HEK293 (cell line): Measurements from ENCODE around the gene MLLT3.

Experiments used
- EGR2 ChIP-seq: fragments of 450-650 bp; formaldehyde crosslinking; IDR thresholded peaks from 2 replicates; pipeline ENCODE4 v1.5.1; 2016; ENCODE audit warnings: low read depth, missing biosample characterization, missing genetic modification characterization
- FEZF1 ChIP-seq: fragments of 450-650 bp; formaldehyde crosslinking; IDR thresholded peaks from 2 replicates; pipeline ENCODE4 v1.5.1; 2016; ENCODE audit warnings: missing biosample characterization, missing genetic modification characterization
- GLIS1 ChIP-seq: fragments of 450-650 bp; formaldehyde crosslinking; IDR thresholded peaks from 2 replicates; pipeline ENCODE4 v1.5.1; 2016; ENCODE audit warnings: missing biosample characterization, missing genetic modification characterization
- IKZF3 ChIP-seq: fragments of 450-650 bp; IDR thresholded peaks from 2 replicates; pipeline ENCODE4 v1.5.0; 2018; ENCODE audit warnings: missing biosample characterization, mild to moderate bottlenecking, missing genetic modification characterization, moderate library complexity
- KLF1 ChIP-seq: fragments of 450-650 bp; formaldehyde crosslinking; IDR thresholded peaks from 2 replicates; pipeline ENCODE4 v1.5.1; 2016; ENCODE audit warnings: missing biosample characterization, missing genetic modification characterization
- KLF9 ChIP-seq: fragments of 450-650 bp; formaldehyde crosslinking; IDR thresholded peaks from 2 replicates; pipeline ENCODE4 v1.5.1; 2016; ENCODE audit warnings: missing biosample characterization, missing genetic modification characterization, low read depth
- PRDM1 ChIP-seq: fragments of 450-650 bp; formaldehyde crosslinking; IDR thresholded peaks from 2 replicates; pipeline ENCODE4; 2016; ENCODE audit warnings: missing biosample characterization, missing genetic modification characterization
- PRDM10 ChIP-seq: fragments of 450-650 bp; formaldehyde crosslinking; IDR thresholded peaks from 2 replicates; pipeline ENCODE4 v1.5.1; 2016; ENCODE audit warnings: missing biosample characterization, missing genetic modification characterization
- SCRT2 ChIP-seq: fragments of 450-650 bp; formaldehyde crosslinking; IDR thresholded peaks from 2 replicates; pipeline ENCODE4 v1.5.1; 2016; ENCODE audit warnings: missing biosample characterization, missing genetic modification characterization
- SP3 ChIP-seq: fragments of 450-650 bp; formaldehyde crosslinking; IDR thresholded peaks from 2 replicates; pipeline ENCODE4 v1.5.1; 2016; ENCODE audit warnings: missing biosample characterization, missing genetic modification characterization
- ZBTB17 ChIP-seq: fragments of 450-650 bp; formaldehyde crosslinking; IDR thresholded peaks from 2 replicates; pipeline ENCODE4 v1.5.1; 2016; ENCODE audit warnings: missing biosample characterization, missing genetic modification characterization
- ZBTB48 ChIP-seq: fragments of 450-650 bp; formaldehyde crosslinking; IDR thresholded peaks from 2 replicates; pipeline ENCODE4 v1.5.1; 2016; ENCODE audit warnings: missing biosample characterization, missing genetic modification characterization
- ZBTB6 ChIP-seq: fragments of 450-650 bp; formaldehyde crosslinking; IDR thresholded peaks from 2 replicates; pipeline ENCODE4 v1.5.1; 2017; ENCODE audit warnings: missing biosample characterization, missing genetic modification characterization
- ZFHX2 ChIP-seq: fragments of 450-650 bp; formaldehyde crosslinking; conservative IDR thresholded peaks from 2 replicates; pipeline ENCODE4 v1.5.1; 2016; ENCODE audit warnings: missing biosample characterization, missing genetic modification characterization
- ZNF366 ChIP-seq: fragments of 450-650 bp; formaldehyde crosslinking; conservative IDR thresholded peaks from 2 replicates; pipeline ENCODE4 v1.5.1; 2016; ENCODE audit warnings: missing biosample characterization, missing genetic modification characterization
- ZNF501 ChIP-seq: fragments of 450-650 bp; formaldehyde crosslinking; IDR thresholded peaks from 2 replicates; pipeline ENCODE4 v1.5.1; 2016; ENCODE audit warnings: missing biosample characterization, missing genetic modification characterization
- ZNF518A ChIP-seq: fragments of 450-650 bp; formaldehyde crosslinking; conservative IDR thresholded peaks from 2 replicates; pipeline ENCODE4 v1.5.1; 2016; ENCODE audit warnings: low read depth, missing biosample characterization, missing genetic modification characterization
- ZNF830 ChIP-seq: fragments of 450-650 bp; IDR thresholded peaks from 2 replicates; pipeline ENCODE4 v1.5.0; 2018; ENCODE audit warnings: missing biosample characterization, missing genetic modification characterization, low read depth, mild to moderate bottlenecking, moderate library complexity
- ZSCAN30 ChIP-seq: fragments of 450-650 bp; IDR thresholded peaks from 2 replicates; pipeline ENCODE4 v1.5.1; 2018; ENCODE audit warnings: missing biosample characterization, mild to moderate bottlenecking, missing genetic modification characterization, moderate library complexity
- TF ChIP-seq, protein P1 (sequence below): fragments of 450-650 bp; formaldehyde crosslinking; IDR thresholded peaks from 2 replicates; pipeline ENCODE4 v1.5.1; 2016; ENCODE audit warnings: missing biosample characterization, missing genetic modification characterization

MLLT3 gene

GRCh38 chr9:20619487-20620200 is 2.7 kb downstream of the MLLT3 start (continued):
- 0 out of 2 replicates have a peak, but pooled peaks have one; percentile 27 for TF ChIP-seq ZNF501
- TF ChIP-seq FEZF1 (tag by site-specific recombination), result peak; percentile 99
- TF ChIP-seq ZNF366, result 0 out of 2 replicates have a peak, but pooled peaks have one; percentile 8
- peak; percentile 52; the same call in 1 of the 2 replicates for TF ChIP-seq PRDM10 (tag by site-specific recombination)
- peak; percentile 59; the same call in 1 of the 2 replicates for TF ChIP-seq GLIS1 (tag by site-specific recombination)
- no peak for TF ChIP-seq PRDM1 (tag by site-specific recombination)
- TF ChIP-seq KLF9, result peak; percentile 73
- TF ChIP-seq ZFHX2 (tag by site-specific recombination), result peak; percentile 76
- peak; percentile 69; the same call in 1 of the 2 replicates for TF ChIP-seq ZBTB17 (tag by site-specific recombination)
- peak; percentile 76 for TF ChIP-seq EGR2
- TF ChIP-seq ZBTB48 (tag by site-specific recombination), result 0 out of 2 replicates have a peak, but pooled peaks have one; percentile 20
- TF ChIP-seq, protein P1, sequence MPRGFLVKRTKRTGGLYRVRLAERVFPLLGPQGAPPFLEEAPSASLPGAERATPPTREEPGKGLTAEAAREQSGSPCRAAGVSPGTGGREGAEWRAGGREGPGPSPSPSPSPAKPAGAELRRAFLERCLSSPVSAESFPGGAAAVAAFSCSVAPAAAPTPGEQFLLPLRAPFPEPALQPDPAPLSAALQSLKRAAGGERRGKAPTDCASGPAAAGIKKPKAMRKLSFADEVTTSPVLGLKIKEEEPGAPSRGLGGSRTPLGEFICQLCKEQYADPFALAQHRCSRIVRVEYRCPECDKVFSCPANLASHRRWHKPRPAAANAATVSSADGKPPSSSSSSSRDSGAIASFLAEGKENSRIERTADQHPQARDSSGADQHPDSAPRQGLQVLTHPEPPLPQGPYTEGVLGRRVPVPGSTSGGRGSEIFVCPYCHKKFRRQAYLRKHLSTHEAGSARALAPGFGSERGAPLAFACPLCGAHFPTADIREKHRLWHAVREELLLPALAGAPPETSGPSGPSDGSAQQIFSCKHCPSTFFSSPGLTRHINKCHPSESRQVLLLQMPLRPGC (tag by site-specific recombination), result no peak
- TF ChIP-seq SP3, result 0 out of 2 replicates have a peak, but pooled peaks have one; percentile 11
- TF ChIP-seq SCRT2 (tag by site-specific recombination), result peak; percentile 27; the same call in 1 of the 2 replicates
- no peak for TF ChIP-seq ZNF830 (tag by site-specific recombination)
- no peak for TF ChIP-seq ZNF518A (tag by site-specific recombination)
- peak; percentile 77 for TF ChIP-seq IKZF3 (tag by site-specific recombination)
- 0 out of 2 replicates have a peak, but pooled peaks have one; percentile 32 for TF ChIP-seq ZSCAN30
- no peak for TF ChIP-seq ZBTB6 (tag by site-specific recombination)
- 0 out of 2 replicates have a peak, but pooled peaks have one; percentile 19 for TF ChIP-seq KLF1 (tag by site-specific recombination)
